Measurements from ENCODE around the gene UBASH3A. TPM values are rescaled to one million over a fixed set of nuclear protein-coding genes. Genes with fewer than 3 reads are reported as not detected.

Gene UBASH3A
- total RNA-seq, 3 donors from 2014 or later = 0.60 to 2.5 (median 1.8) TPM

GRCh38 chr21:42481169-42481568 lies 77.5 kb downstream of the UBASH3A start:
- no peak overlapping the region for H3K4me3 ChIP-seq
- intact Hi-C loops (cut with DNase I, micrococcal nuclease) = no loop called here
- H3K4me1 ChIP-seq (ENCODE audit: low read depth) = peaks cover 4% of the 10 kb centered on the region
- no peak for TF ChIP-seq CTCF (IDR thresholded peaks at IDR 0.05)
- H3K36me3 ChIP-seq (ENCODE audit: low read depth) = no peaks in the 10 kb centered on the region
- H3K9me3 ChIP-seq = no peaks in the 10 kb centered on the region
- ATAC-seq (no peak), DNase-seq (no peak)

- Histone ChIP-seq H3K36me3 (ENCODE audit: low read depth) (no peaks in the 10 kb centered on the region), H3K4me3 (no peak overlapping the region), H3K9me3 (no peaks in the 10 kb centered on the region), H3K4me1 (ENCODE audit: low read depth) (peaks cover 4% of the 10 kb centered on the region)
- intact Hi-C loops (cut with DNase I, micrococcal nuclease) = no loop called here
- no peak for ATAC-seq
- TF ChIP-seq CTCF (IDR thresholded peaks at IDR 0.05) = no peak
- DNase-seq = no peak
Measured at GRCh38 chr21:42484966-42485365, 81.3 kb downstream of the UBASH3A start.

- intact Hi-C loops (cut with DNase I, micrococcal nuclease) = no loop called here
- Histone ChIP-seq H3K9me3 (no peaks in the 10 kb centered on the region), H3K4me3 (no peak overlapping the region), H3K36me3 (ENCODE audit: low read depth) (no peaks in the 10 kb centered on the region), H3K4me1 (ENCODE audit: low read depth) (peaks cover 5% of the 10 kb centered on the region)
- TF ChIP-seq CTCF (IDR thresholded peaks at IDR 0.05) = no peak
- DNase-seq (no peak), ATAC-seq (no peak)
Measured at GRCh38 chr21:42486072-42486471, 82.4 kb downstream of the UBASH3A start.

- H3K36me3 ChIP-seq (ENCODE audit: low read depth) = no peaks in the 10 kb centered on the region
- DNase-seq (no peak), ATAC-seq (no peak)
- no peak for TF ChIP-seq CTCF (IDR thresholded peaks at IDR 0.05)
- H3K4me3 ChIP-seq = no peak overlapping the region
- no peaks in the 10 kb centered on the region for H3K9me3 ChIP-seq
- H3K4me1 ChIP-seq (ENCODE audit: low read depth) = peaks cover 7% of the 10 kb centered on the region
- intact Hi-C loops (cut with DNase I, micrococcal nuclease) = no loop called here
Measured at GRCh38 chr21:42486531-42486930, 82.8 kb downstream of the UBASH3A start.

GRCh38 chr21:42489006-42489563 lies 85.4 kb downstream of the UBASH3A start:
- intact Hi-C loops (cut with DNase I, micrococcal nuclease) = no loop called here
- DNase-seq (no peak), ATAC-seq (no peak)
- H3K4me1 ChIP-seq (ENCODE audit: low read depth) = peaks cover 12% of the 10 kb centered on the region
- no peak for TF ChIP-seq CTCF (IDR thresholded peaks at IDR 0.05)
- no peak overlapping the region for H3K4me3 ChIP-seq
- H3K9me3 ChIP-seq = no peaks in the 10 kb centered on the region
- no peaks in the 10 kb centered on the region for H3K36me3 ChIP-seq (ENCODE audit: low read depth)

GRCh38 chr21:42489991-42490390 lies 86.3 kb downstream of the UBASH3A start:
- H3K4me1 ChIP-seq (ENCODE audit: low read depth) = peaks cover 13% of the 10 kb centered on the region
- DNase-seq (no peak), ATAC-seq (no peak)
- H3K9me3 ChIP-seq = no peaks in the 10 kb centered on the region
- H3K4me3 ChIP-seq = no peak overlapping the region
- no peaks in the 10 kb centered on the region for H3K36me3 ChIP-seq (ENCODE audit: low read depth)
- no peak for TF ChIP-seq CTCF (IDR thresholded peaks at IDR 0.05)
- intact Hi-C loops (cut with DNase I, micrococcal nuclease) = no loop called here
